NCI-H524 treated with DMSO at 0.1 percent for 48 hours (cell line): ENCODE results near the gene CDC5L.
"Not testable (repeated sequence)": the region's sequence is repeated elsewhere in the genome, so short reads cannot be mapped to it uniquely, and the experiment has no call there.

Experiments
- DNase-seq: peaks from one replicate; lab custom pipeline; 2025; lab: John Stamatoyannopoulos, UW

CDC5L gene

GRCh38 chr6:44415449-44415848 is 27.9 kb downstream of the CDC5L start:
- no peak for DNase-seq

- DNase-seq = no peak
Observed at GRCh38 chr6:44415873-44416502, 28.5 kb downstream of the CDC5L start.

- no peak for DNase-seq
Observed at GRCh38 chr6:44422531-44422930, 35.0 kb downstream of the CDC5L start.

GRCh38 chr6:44423306-44423705 is 35.8 kb downstream of the CDC5L start:
- DNase-seq = no peak

- no peak for DNase-seq
Observed at GRCh38 chr6:44425951-44426350, 38.4 kb downstream of the CDC5L start.

- DNase-seq = no peak
Observed at GRCh38 chr6:44428682-44429081, 41.2 kb downstream of the CDC5L start.

- no peak for DNase-seq
Observed at GRCh38 chr6:44430326-44430725, 42.8 kb downstream of the CDC5L start.

GRCh38 chr6:44431118-44431725 is 43.7 kb downstream of the CDC5L start:
- peak; percentile 1 for DNase-seq

GRCh38 chr6:44432227-44432626 is 44.7 kb downstream of the CDC5L start:
- DNase-seq = no peak

- DNase-seq = no peak
Observed at GRCh38 chr6:44432726-44433125, 45.2 kb downstream of the CDC5L start.

- no peak for DNase-seq
Observed at GRCh38 chr6:44435500-44435899, 48.0 kb downstream of the CDC5L start.

GRCh38 chr6:44438827-44439226 is 51.3 kb downstream of the CDC5L start:
- no peak for DNase-seq

- no peak for DNase-seq
Observed at GRCh38 chr6:44439270-44440045, 52.0 kb downstream of the CDC5L start.

GRCh38 chr6:44441091-44441855 is 53.8 kb downstream of the CDC5L start:
- DNase-seq = no peak

GRCh38 chr6:44442236-44442635 is 54.7 kb downstream of the CDC5L start:
- DNase-seq = no peak

GRCh38 chr6:44442833-44443444 is 55.4 kb downstream of the CDC5L start:
- no peak for DNase-seq

GRCh38 chr6:44444853-44445252 is 57.3 kb downstream of the CDC5L start:
- DNase-seq = no peak

GRCh38 chr6:44446626-44447300 is 59.3 kb downstream of the CDC5L start:
- no peak for DNase-seq

- DNase-seq = not testable (repeated sequence)
Observed at GRCh38 chr6:44449181-44449580, 61.7 kb downstream of the CDC5L start.

- DNase-seq = no peak
Observed at GRCh38 chr6:44451803-44452695, 64.5 kb downstream of the CDC5L start.
